SU-DHL-6 (cell line): ENCODE data around the gene ZBTB17.

Experiments used
- H2AFZ ChIP-seq: fragments of 200-600 bp; sonication (generic); 2 replicates; pipeline ENCODE4 v1.6.1; 2014; ENCODE audit warnings: low read depth, mild to moderate bottlenecking, moderate library complexity, mixed read lengths, antibody characterized with exemption, low read length; ENCODE audit not compliant: severe bottlenecking
- H3F3A ChIP-seq: fragments of 200-600 bp; shearing (Covaris generic); 2 replicates; pipeline ENCODE4 v1.6.0; 2016; ENCODE audit warnings: antibody characterized with exemption, mild to moderate bottlenecking; ENCODE audit not compliant: insufficient read depth
- H3K27ac ChIP-seq: fragments of 200-600 bp; sonication (generic); 2 replicates; pipeline ENCODE4 v1.5.1; 2016; ENCODE audit warnings: low read depth, mild to moderate bottlenecking, low read length, moderate library complexity, mixed read lengths
- H3K27me3 ChIP-seq: fragments of 200-600 bp; sonication (generic), shearing (Covaris generic); 2 replicates; pipeline ENCODE4 v1.6.0; 2014; ENCODE audit warnings: mild to moderate bottlenecking, low read length
- H3K36me3 ChIP-seq: fragments of 200-600 bp; sonication (generic); 2 replicates; pipeline ENCODE4 v1.6.1; 2014; ENCODE audit warnings: mild to moderate bottlenecking, low read length, mixed read lengths
- H3K4me2 ChIP-seq: fragments of 300-600, 200-600 bp; shearing (Covaris generic), sonication (generic); 2 replicates; pipeline ENCODE4 v1.6.0; 2014; ENCODE audit warnings: low read length, low read depth, mild to moderate bottlenecking; ENCODE audit not compliant: poor library complexity, severe bottlenecking
- H3K4me3 ChIP-seq: fragments of 200-600 bp; sonication (generic); 2 replicates; pipeline ENCODE4 v1.5.1; 2014; ENCODE audit warnings: antibody characterized with exemption, low read length, mild to moderate bottlenecking, mixed read lengths; ENCODE audit not compliant: insufficient read depth, poor library complexity, severe bottlenecking
- H3K79me2 ChIP-seq: fragments of 200-600 bp; sonication (generic); 2 replicates; pipeline ENCODE4 v1.6.1; 2014; ENCODE audit warnings: mild to moderate bottlenecking, low read length, moderate library complexity; ENCODE audit not compliant: insufficient read depth
- H3K9ac ChIP-seq: fragments of 200-600 bp; sonication (generic); 2 replicates; pipeline ENCODE4 v1.7.0; 2014; ENCODE audit warnings: mild to moderate bottlenecking, low read length
- H3K9me2 ChIP-seq: fragments of 200-600 bp; sonication (generic); replicated peaks from 2 replicates; pipeline ENCODE4 v1.6.1; 2014; ENCODE audit warnings: low read length; ENCODE audit not compliant: insufficient read depth
- H3K9me3 ChIP-seq: fragments of 200-600 bp; sonication (generic); 2 replicates; pipeline ENCODE4 v1.6.1; 2014; ENCODE audit warnings: low read length, mixed read lengths; ENCODE audit not compliant: insufficient read depth
- H4K20me1 ChIP-seq: fragments of 200-600 bp; sonication (generic); 2 replicates; pipeline ENCODE4 v1.6.1; 2014; ENCODE audit warnings: low read depth, mild to moderate bottlenecking, antibody characterized with exemption, low read length, moderate library complexity, mixed read lengths
- CTCF ChIP-seq: fragments of 200-600 bp; sonication (generic); IDR thresholded peaks from one replicate; pipeline ENCODE4 v1.5.1; 2017; ENCODE audit warnings: antibody characterized with exemption, mild to moderate bottlenecking, low read length, moderate library complexity; ENCODE audit not compliant: insufficient read depth, poor library complexity, severe bottlenecking
- EZH2phosphoT487 ChIP-seq: fragments of 200-600 bp; sonication (generic), shearing (Covaris generic); conservative IDR thresholded peaks from 2 replicates; pipeline ENCODE4 v1.6.1; 2018; ENCODE audit warnings: mild to moderate bottlenecking, antibody characterized with exemption, low read length, moderate library complexity, mixed read lengths

ZBTB17 gene

GRCh38 chr1:15973772-15974171, 2.1 kb downstream of the ZBTB17 start:
- Histone ChIP-seq H4K20me1 (no peaks in the 10 kb centered on the region), H3K9me3 (no peaks in the 10 kb centered on the region), H3K27me3 (no peaks in the 10 kb centered on the region), H3K79me2 (peaks cover 53% of the 10 kb centered on the region), H3K4me3 (no peak overlapping the region), H3F3A (peaks cover 6% of the 10 kb centered on the region), H3K4me2 (peak overlapping the region; percentile 89), H3K9ac (no peak overlapping the region), H2AFZ (no peak overlapping the region), H3K36me3 (peaks cover 24% of the 10 kb centered on the region), H3K9me2 (no peaks in the 10 kb centered on the region), H3K27ac (no peak overlapping the region)
- TF ChIP-seq CTCF, result no peak
- TF ChIP-seq EZH2phosphoT487, result no peak

GRCh38 chr1:15972409-15972808, 3.5 kb downstream of the ZBTB17 start:
- H2AFZ ChIP-seq, result no peak overlapping the region
- H3K9me3 ChIP-seq, result no peaks in the 10 kb centered on the region
- no peaks in the 10 kb centered on the region for H3K9me2 ChIP-seq
- no peak for TF ChIP-seq CTCF
- no peak for TF ChIP-seq EZH2phosphoT487
- H3K4me2 ChIP-seq, result no peak overlapping the region
- H3K9ac ChIP-seq, result no peak overlapping the region
- H3K27me3 ChIP-seq, result no peaks in the 10 kb centered on the region
- H3K36me3 ChIP-seq, result peaks cover 24% of the 10 kb centered on the region
- H4K20me1 ChIP-seq, result no peaks in the 10 kb centered on the region
- H3K79me2 ChIP-seq, result peaks cover 66% of the 10 kb centered on the region
- no peak overlapping the region for H3K4me3 ChIP-seq
- no peak overlapping the region for H3K27ac ChIP-seq
- peaks cover 6% of the 10 kb centered on the region for H3F3A ChIP-seq

- Histone ChIP-seq H4K20me1 (no peaks in the 10 kb centered on the region), H3F3A (peaks cover 12% of the 10 kb centered on the region), H3K9me2 (no peaks in the 10 kb centered on the region), H3K27ac (no peak overlapping the region), H3K9ac (no peak overlapping the region), H3K4me2 (no peak overlapping the region), H3K9me3 (no peaks in the 10 kb centered on the region), H2AFZ (no peak overlapping the region), H3K79me2 (peaks cover 80% of the 10 kb centered on the region), H3K4me3 (no peak overlapping the region), H3K36me3 (peaks cover 24% of the 10 kb centered on the region), H3K27me3 (no peaks in the 10 kb centered on the region)
- TF ChIP-seq CTCF, result no peak
- TF ChIP-seq EZH2phosphoT487, result no peak
Measured at GRCh38 chr1:15970911-15971310, 5.0 kb downstream of the ZBTB17 start.
